SK-N-SH treated with all-trans-retinoic acid at 6 μM for 48 hours (cell line): Measurements from ENCODE around the gene RPP38.

Experiments
- ATAC-seq: fragments of 200-7000 bp; cut with Tn5 transposase; 3 replicates; pipeline ENCODE4 v1.9.1; 2020; ENCODE audit warnings: mild to moderate bottlenecking, moderate library complexity
- ARNTL ChIP-seq: fragments of 450-650 bp; formaldehyde crosslinking; IDR thresholded peaks from 2 replicates; pipeline ENCODE4 v1.5.0; 2020; ENCODE audit warnings: low read depth, mild to moderate bottlenecking, moderate library complexity, borderline replicate concordance
- BACH2 ChIP-seq: fragments of 250-450 bp; sonication (Bioruptor Pico); IDR thresholded peaks from 2 replicates; pipeline ENCODE4 v1.9.0; 2021; ENCODE audit warnings: mild to moderate bottlenecking, borderline replicate concordance
- CSDC2 ChIP-seq: fragments of 250-450 bp; sonication (Bioruptor Pico); IDR thresholded peaks from 2 replicates; pipeline ENCODE4 v1.5.0; 2020; ENCODE audit warnings: mild to moderate bottlenecking, moderate library complexity
- ESRRG ChIP-seq: fragments of 250-450 bp; sonication (Bioruptor Pico); IDR thresholded peaks from 2 replicates; pipeline ENCODE4 v1.6.1; 2021; ENCODE audit warnings: mild to moderate bottlenecking
- GLIS3 ChIP-seq: fragments of 250-450 bp; sonication (Bioruptor Pico); IDR thresholded peaks from 2 replicates; pipeline ENCODE4 v1.5.0; 2020; ENCODE audit warnings: mild to moderate bottlenecking, moderate library complexity
- ISL1 ChIP-seq: fragments of 250-450 bp; sonication (Bioruptor Pico); IDR thresholded peaks from 2 replicates; pipeline ENCODE4 v2.1.2; 2022; ENCODE audit warnings: mild to moderate bottlenecking, moderate library complexity
- OSR1 ChIP-seq: fragments of 250-450 bp; sonication (Bioruptor Pico); IDR thresholded peaks from 2 replicates; pipeline ENCODE4 v1.8.0; 2022; ENCODE audit warnings: moderate library complexity, mild to moderate bottlenecking, inconsistent platforms
- PPARA ChIP-seq: fragments of 250-450 bp; sonication (Bioruptor Pico); IDR thresholded peaks from 2 replicates; pipeline ENCODE4 v1.5.0; 2020; ENCODE audit warnings: mild to moderate bottlenecking, borderline replicate concordance
- RARB ChIP-seq: fragments of 250-450 bp; sonication (Bioruptor Pico); IDR thresholded peaks from 2 replicates; pipeline ENCODE4 v1.8.0; 2021; ENCODE audit warnings: mild to moderate bottlenecking, moderate library complexity
- TOX ChIP-seq: fragments of 250-450 bp; sonication (Bioruptor Pico); IDR thresholded peaks from 2 replicates; pipeline ENCODE4 v1.8.0; 2021; ENCODE audit warnings: mild to moderate bottlenecking, moderate library complexity, borderline replicate concordance
- ZC3H10 ChIP-seq: fragments of 250-450 bp; sonication (Bioruptor Pico); IDR thresholded peaks from 2 replicates; pipeline ENCODE4 v1.5.1; 2021; ENCODE audit warnings: mild to moderate bottlenecking, moderate library complexity
- ZFP3 ChIP-seq: fragments of 250-450 bp; sonication (Bioruptor Pico); IDR thresholded peaks from 2 replicates; pipeline ENCODE4 v1.5.0; 2020; ENCODE audit warnings: mild to moderate bottlenecking, moderate library complexity
- ZFP30 ChIP-seq: fragments of 450-650 bp; formaldehyde crosslinking; IDR thresholded peaks from 2 replicates; pipeline ENCODE4 v1.5.0; 2022; ENCODE audit warnings: mild to moderate bottlenecking, moderate library complexity
- ZNF565 ChIP-seq: fragments of 450-650 bp; formaldehyde crosslinking; conservative IDR thresholded peaks from 2 replicates; pipeline ENCODE4 v1.5.0; 2020; ENCODE audit warnings: low read depth, mild to moderate bottlenecking, moderate library complexity
- ZNF70 ChIP-seq: fragments of 450-650 bp; formaldehyde crosslinking; IDR thresholded peaks from 2 replicates; pipeline ENCODE4 v1.5.0; 2020; ENCODE audit warnings: mild to moderate bottlenecking, moderate library complexity
- ZNF8 ChIP-seq: fragments of 450-650 bp; formaldehyde crosslinking; IDR thresholded peaks from 2 replicates; pipeline ENCODE4 v1.5.0; 2020; ENCODE audit warnings: mild to moderate bottlenecking, moderate library complexity
- TF ChIP-seq, protein P1 (sequence below): fragments of 250-450 bp; sonication (Bioruptor Pico); IDR thresholded peaks from 2 replicates; pipeline ENCODE4 v1.8.0; 2021; ENCODE audit warnings: low read depth, mild to moderate bottlenecking, moderate library complexity, borderline replicate concordance
- TF ChIP-seq, protein P2 (sequence below): fragments of 250-450 bp; sonication (Bioruptor Pico); IDR thresholded peaks from 2 replicates; pipeline ENCODE4 v1.5.0; 2020; ENCODE audit warnings: mild to moderate bottlenecking, moderate library complexity
- TF ChIP-seq, protein P3 (sequence below): fragments of 250-450 bp; sonication (Bioruptor Pico); IDR thresholded peaks from 2 replicates; pipeline ENCODE4 v1.5.1; 2020; ENCODE audit warnings: low read depth, mild to moderate bottlenecking, moderate library complexity
- TF ChIP-seq, protein P4 (sequence below): fragments of 250-450 bp; sonication (Bioruptor Pico); IDR thresholded peaks from 2 replicates; pipeline ENCODE4 v1.8.0; 2020; ENCODE audit warnings: mild to moderate bottlenecking, moderate library complexity, borderline replicate concordance
- TF ChIP-seq, protein P5 (sequence below): fragments of 250-450 bp; sonication (Bioruptor Pico); IDR thresholded peaks from 2 replicates; pipeline ENCODE4 v1.5.1; 2021; ENCODE audit warnings: mild to moderate bottlenecking, moderate library complexity

The RPP38 gene

DNA sequence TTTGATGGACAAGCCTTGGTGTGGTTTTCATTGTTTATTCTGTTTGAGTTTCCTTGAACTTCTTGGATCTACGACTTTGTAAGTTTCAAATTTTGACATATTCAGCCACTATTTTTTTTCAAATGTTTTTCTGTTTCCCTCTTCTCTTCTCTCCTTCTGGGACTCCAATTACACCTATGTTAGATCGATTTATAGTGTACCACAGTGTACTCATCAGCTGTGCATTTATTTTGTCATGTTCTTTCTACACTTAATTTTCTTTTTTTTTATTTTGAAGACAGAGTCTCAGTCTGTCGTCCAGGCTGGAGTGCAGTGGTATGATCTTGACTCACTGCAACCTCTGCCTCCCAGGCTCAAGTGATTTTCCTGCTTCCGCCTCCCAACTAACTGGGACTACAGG is 37.2 kb upstream of the RPP38 start:
- ATAC-seq: no peak
- TF ChIP-seq OSR1: no peak
- TF ChIP-seq, protein P1, sequence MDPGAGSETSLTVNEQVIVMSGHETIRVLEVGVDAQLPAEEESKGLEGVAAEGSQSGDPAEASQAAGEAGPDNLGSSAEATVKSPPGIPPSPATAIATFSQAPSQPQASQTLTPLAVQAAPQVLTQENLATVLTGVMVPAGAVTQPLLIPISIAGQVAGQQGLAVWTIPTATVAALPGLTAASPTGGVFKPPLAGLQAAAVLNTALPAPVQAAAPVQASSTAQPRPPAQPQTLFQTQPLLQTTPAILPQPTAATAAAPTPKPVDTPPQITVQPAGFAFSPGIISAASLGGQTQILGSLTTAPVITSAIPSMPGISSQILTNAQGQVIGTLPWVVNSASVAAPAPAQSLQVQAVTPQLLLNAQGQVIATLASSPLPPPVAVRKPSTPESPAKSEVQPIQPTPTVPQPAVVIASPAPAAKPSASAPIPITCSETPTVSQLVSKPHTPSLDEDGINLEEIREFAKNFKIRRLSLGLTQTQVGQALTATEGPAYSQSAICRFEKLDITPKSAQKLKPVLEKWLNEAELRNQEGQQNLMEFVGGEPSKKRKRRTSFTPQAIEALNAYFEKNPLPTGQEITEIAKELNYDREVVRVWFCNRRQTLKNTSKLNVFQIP (CRISPR knock-in tag): no peak
- TF ChIP-seq TOX (CRISPR knock-in tag): no peak
- TF ChIP-seq ISL1 (CRISPR knock-in tag): no peak
- TF ChIP-seq ZFP3 (CRISPR knock-in tag): no peak
- TF ChIP-seq PPARA (CRISPR knock-in tag): no peak
- TF ChIP-seq, protein P2, sequence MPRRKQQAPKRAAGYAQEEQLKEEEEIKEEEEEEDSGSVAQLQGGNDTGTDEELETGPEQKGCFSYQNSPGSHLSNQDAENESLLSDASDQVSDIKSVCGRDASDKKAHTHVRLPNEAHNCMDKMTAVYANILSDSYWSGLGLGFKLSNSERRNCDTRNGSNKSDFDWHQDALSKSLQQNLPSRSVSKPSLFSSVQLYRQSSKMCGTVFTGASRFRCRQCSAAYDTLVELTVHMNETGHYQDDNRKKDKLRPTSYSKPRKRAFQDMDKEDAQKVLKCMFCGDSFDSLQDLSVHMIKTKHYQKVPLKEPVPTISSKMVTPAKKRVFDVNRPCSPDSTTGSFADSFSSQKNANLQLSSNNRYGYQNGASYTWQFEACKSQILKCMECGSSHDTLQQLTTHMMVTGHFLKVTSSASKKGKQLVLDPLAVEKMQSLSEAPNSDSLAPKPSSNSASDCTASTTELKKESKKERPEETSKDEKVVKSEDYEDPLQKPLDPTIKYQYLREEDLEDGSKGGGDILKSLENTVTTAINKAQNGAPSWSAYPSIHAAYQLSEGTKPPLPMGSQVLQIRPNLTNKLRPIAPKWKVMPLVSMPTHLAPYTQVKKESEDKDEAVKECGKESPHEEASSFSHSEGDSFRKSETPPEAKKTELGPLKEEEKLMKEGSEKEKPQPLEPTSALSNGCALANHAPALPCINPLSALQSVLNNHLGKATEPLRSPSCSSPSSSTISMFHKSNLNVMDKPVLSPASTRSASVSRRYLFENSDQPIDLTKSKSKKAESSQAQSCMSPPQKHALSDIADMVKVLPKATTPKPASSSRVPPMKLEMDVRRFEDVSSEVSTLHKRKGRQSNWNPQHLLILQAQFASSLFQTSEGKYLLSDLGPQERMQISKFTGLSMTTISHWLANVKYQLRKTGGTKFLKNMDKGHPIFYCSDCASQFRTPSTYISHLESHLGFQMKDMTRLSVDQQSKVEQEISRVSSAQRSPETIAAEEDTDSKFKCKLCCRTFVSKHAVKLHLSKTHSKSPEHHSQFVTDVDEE (CRISPR knock-in tag): no peak
- TF ChIP-seq BACH2: no peak
- TF ChIP-seq ZNF70 (CRISPR knock-in tag): no peak
- no peak for TF ChIP-seq CSDC2
- no peak for TF ChIP-seq ZFP30 (CRISPR knock-in tag)
- TF ChIP-seq, protein P3, sequence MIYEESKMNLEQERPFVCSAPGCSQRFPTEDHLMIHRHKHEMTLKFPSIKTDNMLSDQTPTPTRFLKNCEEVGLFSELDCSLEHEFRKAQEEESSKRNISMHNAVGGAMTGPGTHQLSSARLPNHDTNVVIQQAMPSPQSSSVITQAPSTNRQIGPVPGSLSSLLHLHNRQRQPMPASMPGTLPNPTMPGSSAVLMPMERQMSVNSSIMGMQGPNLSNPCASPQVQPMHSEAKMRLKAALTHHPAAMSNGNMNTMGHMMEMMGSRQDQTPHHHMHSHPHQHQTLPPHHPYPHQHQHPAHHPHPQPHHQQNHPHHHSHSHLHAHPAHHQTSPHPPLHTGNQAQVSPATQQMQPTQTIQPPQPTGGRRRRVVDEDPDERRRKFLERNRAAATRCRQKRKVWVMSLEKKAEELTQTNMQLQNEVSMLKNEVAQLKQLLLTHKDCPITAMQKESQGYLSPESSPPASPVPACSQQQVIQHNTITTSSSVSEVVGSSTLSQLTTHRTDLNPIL: no peak
- no peak for TF ChIP-seq RARB (CRISPR knock-in tag)
- TF ChIP-seq ZNF8 (CRISPR knock-in tag): no peak
- TF ChIP-seq ESRRG (CRISPR knock-in tag): no peak
- no peak for TF ChIP-seq ZC3H10 (CRISPR knock-in tag)

DNA sequence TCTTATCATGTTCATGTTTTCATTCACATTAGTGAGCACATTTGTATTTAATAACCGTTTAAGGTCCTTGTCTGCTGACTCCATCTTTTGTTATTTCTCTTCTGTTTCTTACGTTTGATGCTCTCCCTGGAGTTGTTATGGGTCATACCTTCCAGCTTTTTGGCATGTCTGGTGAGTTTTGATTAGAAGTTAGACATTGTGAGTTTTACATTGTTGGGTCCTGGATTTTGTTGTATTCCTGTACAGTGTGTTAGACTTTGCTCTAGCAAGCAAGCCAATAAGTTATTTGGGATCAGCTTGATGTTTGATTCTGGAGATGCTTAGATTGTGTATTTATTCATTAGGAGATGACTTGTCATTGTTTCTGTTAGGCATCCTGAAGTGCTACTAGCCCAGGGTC is 36.5 kb upstream of the RPP38 start:
- TF ChIP-seq ARNTL (CRISPR knock-in tag) (no peak), OSR1 (no peak), ESRRG (CRISPR knock-in tag) (no peak), ISL1 (CRISPR knock-in tag) (no peak), ZC3H10 (CRISPR knock-in tag) (no peak), PPARA (CRISPR knock-in tag) (no peak), BACH2 (no peak), ZFP3 (CRISPR knock-in tag) (no peak), CSDC2 (no peak), ZNF70 (CRISPR knock-in tag) (no peak), ZFP30 (CRISPR knock-in tag) (no peak), GLIS3 (no peak), TOX (CRISPR knock-in tag) (no peak), ZNF565 (no peak), RARB (CRISPR knock-in tag) (no peak)
- TF ChIP-seq, protein P3: no peak
- TF ChIP-seq, protein P4, sequence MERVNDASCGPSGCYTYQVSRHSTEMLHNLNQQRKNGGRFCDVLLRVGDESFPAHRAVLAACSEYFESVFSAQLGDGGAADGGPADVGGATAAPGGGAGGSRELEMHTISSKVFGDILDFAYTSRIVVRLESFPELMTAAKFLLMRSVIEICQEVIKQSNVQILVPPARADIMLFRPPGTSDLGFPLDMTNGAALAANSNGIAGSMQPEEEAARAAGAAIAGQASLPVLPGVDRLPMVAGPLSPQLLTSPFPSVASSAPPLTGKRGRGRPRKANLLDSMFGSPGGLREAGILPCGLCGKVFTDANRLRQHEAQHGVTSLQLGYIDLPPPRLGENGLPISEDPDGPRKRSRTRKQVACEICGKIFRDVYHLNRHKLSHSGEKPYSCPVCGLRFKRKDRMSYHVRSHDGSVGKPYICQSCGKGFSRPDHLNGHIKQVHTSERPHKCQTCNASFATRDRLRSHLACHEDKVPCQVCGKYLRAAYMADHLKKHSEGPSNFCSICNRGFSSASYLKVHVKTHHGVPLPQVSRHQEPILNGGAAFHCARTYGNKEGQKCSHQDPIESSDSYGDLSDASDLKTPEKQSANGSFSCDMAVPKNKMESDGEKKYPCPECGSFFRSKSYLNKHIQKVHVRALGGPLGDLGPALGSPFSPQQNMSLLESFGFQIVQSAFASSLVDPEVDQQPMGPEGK (CRISPR knock-in tag): no peak
- TF ChIP-seq, protein P5, sequence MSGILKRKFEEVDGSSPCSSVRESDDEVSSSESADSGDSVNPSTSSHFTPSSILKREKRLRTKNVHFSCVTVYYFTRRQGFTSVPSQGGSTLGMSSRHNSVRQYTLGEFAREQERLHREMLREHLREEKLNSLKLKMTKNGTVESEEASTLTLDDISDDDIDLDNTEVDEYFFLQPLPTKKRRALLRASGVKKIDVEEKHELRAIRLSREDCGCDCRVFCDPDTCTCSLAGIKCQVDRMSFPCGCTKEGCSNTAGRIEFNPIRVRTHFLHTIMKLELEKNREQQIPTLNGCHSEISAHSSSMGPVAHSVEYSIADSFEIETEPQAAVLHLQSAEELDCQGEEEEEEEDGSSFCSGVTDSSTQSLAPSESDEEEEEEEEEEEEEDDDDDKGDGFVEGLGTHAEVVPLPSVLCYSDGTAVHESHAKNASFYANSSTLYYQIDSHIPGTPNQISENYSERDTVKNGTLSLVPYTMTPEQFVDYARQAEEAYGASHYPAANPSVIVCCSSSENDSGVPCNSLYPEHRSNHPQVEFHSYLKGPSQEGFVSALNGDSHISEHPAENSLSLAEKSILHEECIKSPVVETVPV (CRISPR knock-in tag): no peak
- no peak for ATAC-seq
